ENCODE data around the gene DBR1.

- TF ChIP-seq CTCF (IDR thresholded peaks at IDR 0.05) (no peak), POLR2A (IDR thresholded peaks at IDR 0.05) (no peak), EP300 (IDR thresholded peaks at IDR 0.05) (no peak)
Measured at GRCh38 chr3:138157743-138158142, 17.0 kb downstream of the DBR1 start.
